HTERT RPE-1 (cell line): ENCODE measurements around the gene CFAP46.

ENCODE experiments used
- in situ Hi-C: fragments of 300-500 bp; cut with MboI; formaldehyde crosslinking; loops from 4 replicates; pipeline ENCODE4 v1.14.3; 2020; ENCODE audit warnings: low sequenced_read_pairs

The CFAP46 gene

DNA sequence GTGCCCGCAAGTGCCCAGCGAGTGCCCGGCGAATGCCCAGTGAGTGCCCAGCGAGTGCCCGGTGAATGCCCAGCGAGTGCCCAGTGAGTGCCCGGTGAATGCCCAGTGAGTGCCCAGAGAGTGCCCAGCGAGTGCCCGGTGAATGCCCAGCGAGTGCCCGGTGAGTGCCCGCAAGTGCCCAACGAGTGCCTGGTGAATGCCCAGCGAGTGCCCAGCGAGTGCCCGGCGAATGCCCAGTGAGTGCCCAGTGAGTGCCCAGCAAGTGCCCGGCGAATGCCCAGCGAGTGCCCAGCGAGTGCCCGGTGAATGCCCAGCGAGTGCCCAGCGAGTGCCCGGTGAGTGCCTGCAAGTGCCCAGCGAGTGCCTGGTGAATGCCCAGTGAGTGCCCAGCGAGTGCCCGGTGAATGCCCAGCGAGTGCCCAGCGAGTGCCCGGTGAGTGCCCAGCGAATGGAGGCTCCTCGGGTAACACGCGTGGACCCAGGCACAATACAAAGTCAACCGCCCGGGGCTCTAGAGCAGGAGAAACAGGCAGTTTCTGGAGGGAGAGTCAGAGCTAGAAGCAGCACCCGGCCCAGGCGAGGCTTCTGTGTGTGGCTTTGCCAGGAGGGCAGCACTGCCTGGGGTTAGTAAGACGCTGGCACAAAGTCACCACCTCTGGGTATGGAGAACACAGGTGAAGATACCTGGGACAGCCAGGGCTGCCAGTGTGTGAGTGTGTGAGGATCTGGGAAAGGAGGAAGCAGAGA lies 38.2 kb upstream of the CFAP46 start:
- in situ Hi-C loops, result no loop called here

DNA sequence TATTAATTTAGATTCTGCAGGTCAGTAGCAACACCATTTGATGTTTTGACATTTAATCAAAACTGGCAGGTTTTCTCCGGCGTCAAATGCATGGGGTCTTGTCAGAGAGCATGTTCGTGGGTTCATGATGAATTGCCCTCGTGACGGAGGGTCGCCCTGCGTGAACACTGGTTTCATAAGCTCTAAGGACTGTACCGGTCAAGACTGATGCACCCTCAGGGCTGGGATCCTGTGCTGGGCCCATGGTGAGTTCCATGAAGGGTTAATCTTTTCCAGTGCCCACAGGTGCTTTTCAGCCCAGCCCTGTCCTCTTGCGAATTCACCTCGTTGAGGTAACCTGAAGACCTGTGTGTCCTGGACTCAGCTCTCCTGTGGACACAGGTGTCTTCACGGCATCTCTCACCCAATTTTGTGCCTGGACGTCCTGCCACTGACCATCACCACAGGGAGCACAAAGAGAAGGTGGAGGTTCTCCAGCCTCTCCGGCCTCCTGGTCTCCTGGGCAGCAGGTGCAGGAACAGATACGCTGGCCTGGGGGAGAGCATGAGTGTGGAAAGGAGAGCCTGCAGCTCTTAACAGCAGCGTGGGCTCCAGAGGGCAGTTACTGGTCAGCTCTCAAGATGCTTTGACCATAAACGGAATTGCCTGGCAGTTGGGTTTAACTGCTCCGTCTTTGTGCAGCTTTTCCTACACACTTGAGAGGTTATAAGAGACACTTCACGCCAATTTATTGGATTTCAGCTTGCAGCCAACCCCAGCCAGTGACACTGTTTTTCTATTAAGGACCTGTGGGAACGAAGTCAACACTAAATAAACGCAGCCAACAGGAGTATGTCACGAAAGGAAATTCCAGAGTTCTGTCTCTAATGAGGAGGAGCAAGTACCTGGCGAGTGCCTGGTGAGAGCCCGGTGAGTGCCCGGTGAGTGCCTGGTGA lies 37.4 kb upstream of the CFAP46 start:
- in situ Hi-C loops, result no loop called here

- in situ Hi-C loops, result no loop called here
These were observed 36.2 kb upstream of the CFAP46 start for GRCh38 chr10:132978542-132978941.

DNA sequence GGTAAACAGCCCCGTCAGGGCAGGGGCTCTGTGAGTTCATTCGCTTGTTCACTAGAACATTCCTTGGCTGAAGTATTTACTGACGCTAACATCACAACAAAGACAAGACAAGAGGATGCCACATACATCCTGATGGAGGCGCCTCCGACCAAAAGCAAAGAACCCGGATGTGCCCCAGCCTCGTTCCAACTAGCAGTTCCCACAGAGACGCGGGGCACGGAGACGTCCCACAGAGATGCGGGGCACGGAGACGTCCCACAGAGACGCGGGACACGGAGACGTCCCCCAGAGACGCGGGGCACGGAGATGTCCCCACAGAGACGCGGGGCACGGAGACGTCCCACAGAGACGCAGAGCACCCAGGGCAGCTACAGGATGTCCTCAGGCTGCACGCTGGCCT lies 35.4 kb upstream of the CFAP46 start:
- in situ Hi-C loops, result no loop called here

- in situ Hi-C loops, result no loop called here
These were observed 34.7 kb upstream of the CFAP46 start for GRCh38 chr10:132977076-132977475.

DNA sequence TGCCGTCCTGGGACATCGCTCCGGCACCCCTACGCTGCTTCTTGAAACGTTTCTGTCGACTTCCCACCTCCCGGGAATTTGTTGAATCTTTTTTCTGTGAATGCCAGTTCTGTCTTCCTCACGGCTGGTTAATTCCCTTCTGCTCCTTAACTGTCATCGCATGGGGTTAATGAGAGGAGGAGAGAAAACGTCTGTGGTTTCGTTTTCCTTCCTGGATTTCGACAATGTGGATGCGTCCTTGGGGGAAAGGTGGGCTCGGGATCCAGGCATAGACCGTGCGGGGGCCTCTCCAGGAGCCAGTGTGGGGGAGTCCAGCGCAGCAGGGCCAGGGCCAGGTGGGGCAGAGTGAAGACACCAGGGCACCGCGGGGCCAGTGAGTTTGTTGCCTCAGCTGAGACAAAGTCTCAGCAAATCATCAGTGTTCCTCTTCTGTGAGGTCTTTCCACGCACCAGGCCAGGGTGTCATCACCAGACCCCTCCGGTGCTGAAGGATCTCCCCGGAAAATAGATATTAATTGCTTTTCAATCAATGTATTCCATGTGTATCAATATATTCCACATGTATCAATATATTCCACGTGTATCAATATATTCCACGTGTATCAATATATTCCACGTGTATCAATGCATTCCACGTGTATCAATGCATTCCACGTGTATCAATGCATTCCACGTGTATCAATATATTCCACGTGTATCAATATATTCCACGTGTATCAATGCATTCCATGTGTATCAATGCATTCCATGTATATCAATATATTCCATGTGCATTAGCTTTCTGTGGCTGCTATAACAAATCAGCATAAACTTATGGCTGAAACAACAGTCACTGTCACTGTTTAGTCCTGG lies 33.7 kb upstream of the CFAP46 start:
- in situ Hi-C loops, result no loop called here

DNA sequence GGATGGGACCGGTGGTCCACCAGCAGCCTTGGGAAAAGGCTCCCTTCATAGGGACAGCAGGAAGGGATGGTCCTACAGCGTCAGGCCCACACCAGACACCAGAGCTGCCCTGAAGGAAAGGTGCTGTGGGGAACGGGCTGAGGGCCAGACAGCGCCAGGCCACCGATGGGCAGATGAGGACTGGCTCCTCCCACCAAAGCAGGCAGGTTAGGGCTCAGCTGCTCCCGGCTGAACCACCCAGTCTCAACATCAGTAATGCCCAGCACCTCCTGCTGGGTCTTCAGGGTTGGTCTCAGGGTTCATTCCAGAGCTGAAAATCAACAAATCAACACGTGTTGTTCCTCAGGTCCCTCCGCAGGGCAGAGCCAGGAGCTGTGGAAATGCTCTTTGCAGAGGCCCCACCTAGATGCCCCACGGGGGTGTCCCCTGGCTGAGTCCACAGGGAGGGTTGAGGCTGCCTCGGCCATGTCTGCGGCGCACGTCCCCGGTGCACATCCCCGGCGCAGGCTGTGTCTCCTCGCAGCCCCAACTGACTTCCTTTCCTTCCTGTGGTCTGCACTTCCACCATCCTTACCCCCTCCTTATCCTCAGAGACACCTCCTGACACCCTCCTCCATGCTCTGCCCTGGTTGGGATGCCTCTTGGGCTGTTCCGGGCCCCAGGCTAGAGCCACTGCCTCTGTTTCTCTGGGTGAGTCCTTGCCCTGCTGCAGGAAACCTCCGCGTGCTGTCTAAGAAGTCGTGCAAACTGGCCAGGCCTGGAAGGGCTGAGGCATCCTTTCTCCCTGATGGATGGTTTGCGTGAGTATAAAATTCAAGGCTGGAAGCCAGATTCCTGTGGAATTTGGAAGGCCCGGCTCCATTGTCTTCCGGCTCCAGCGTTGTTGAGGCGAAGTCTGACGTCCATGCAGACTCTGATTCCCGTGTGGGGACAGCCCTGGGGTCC lies 32.8 kb upstream of the CFAP46 start:
- in situ Hi-C loops, result no loop called here

- in situ Hi-C loops, result no loop called here
These were observed 32.0 kb upstream of the CFAP46 start for GRCh38 chr10:132974249-132974796.

- in situ Hi-C loops, result no loop called here
These were observed 31.5 kb upstream of the CFAP46 start for GRCh38 chr10:132973903-132974241.

- in situ Hi-C loops, result no loop called here
These were observed 30.9 kb upstream of the CFAP46 start for GRCh38 chr10:132972986-132973902.

- in situ Hi-C loops, result no loop called here
These were observed 30.0 kb upstream of the CFAP46 start for GRCh38 chr10:132972149-132972985.

GRCh38 chr10:132971448-132972148 lies 29.2 kb upstream of the CFAP46 start:
- in situ Hi-C loops, result no loop called here

- in situ Hi-C loops, result no loop called here
These were observed 28.5 kb upstream of the CFAP46 start for GRCh38 chr10:132970641-132971438.

DNA sequence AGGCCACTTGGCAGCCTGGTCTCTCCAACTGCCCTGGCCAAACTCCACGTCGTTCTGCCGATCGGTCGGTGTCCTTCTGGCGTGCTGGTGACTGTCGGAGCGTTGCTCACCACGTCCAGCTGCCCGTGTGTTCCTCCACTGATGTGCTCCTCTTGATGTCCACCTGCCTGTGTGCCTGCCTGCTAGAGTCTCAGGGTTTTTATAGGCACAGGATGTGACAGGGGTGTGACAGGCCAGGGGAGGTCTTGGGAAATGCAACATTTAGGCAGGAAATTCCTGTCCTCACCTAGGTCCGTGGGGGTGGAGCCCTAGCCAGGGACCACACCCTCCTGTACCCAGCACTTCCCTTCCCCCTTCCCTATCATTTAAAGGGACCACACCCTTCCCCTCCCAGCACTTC lies 25.2 kb upstream of the CFAP46 start:
- in situ Hi-C loops, result no loop called here

- in situ Hi-C loops, result no loop called here
These were observed 23.2 kb upstream of the CFAP46 start for GRCh38 chr10:132965411-132966057.
